Measurements from ENCODE around the gene NHERF2.

Gene NHERF2

GRCh38 chr16:2075631-2076030 lies 48.9 kb downstream of the NHERF2 start:
- H3K27me3 ChIP-seq (ENCODE audit: low read length) = no peaks in the 10 kb centered on the region
- TF ChIP-seq, protein P1, sequence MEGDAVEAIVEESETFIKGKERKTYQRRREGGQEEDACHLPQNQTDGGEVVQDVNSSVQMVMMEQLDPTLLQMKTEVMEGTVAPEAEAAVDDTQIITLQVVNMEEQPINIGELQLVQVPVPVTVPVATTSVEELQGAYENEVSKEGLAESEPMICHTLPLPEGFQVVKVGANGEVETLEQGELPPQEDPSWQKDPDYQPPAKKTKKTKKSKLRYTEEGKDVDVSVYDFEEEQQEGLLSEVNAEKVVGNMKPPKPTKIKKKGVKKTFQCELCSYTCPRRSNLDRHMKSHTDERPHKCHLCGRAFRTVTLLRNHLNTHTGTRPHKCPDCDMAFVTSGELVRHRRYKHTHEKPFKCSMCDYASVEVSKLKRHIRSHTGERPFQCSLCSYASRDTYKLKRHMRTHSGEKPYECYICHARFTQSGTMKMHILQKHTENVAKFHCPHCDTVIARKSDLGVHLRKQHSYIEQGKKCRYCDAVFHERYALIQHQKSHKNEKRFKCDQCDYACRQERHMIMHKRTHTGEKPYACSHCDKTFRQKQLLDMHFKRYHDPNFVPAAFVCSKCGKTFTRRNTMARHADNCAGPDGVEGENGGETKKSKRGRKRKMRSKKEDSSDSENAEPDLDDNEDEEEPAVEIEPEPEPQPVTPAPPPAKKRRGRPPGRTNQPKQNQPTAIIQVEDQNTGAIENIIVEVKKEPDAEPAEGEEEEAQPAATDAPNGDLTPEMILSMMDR (IDR thresholded peaks at IDR 0.05; ENCODE audit: insufficient read depth, low read length, poor library complexity, severe bottlenecking) = no peak
- TF ChIP-seq EZH2phosphoT487 (conservative IDR thresholded peaks at IDR 0.05; ENCODE audit: low read length) = no peak
- no peaks in the 10 kb centered on the region for H3K9me3 ChIP-seq (ENCODE audit: insufficient read depth, low read length)
- no peaks in the 10 kb centered on the region for H3K36me3 ChIP-seq (ENCODE audit: low read length)
- H3K27ac ChIP-seq (ENCODE audit: low read depth, low read length) = no peak overlapping the region
- H2AFZ ChIP-seq (ENCODE audit: low read depth, low read length, severe bottlenecking) = no peak overlapping the region
- H3K79me2 ChIP-seq (ENCODE audit: insufficient read depth, low read length) = no peaks in the 10 kb centered on the region
- H3K9ac ChIP-seq (ENCODE audit: low read length) = no peak overlapping the region
- H3K9me2 ChIP-seq (replicated peaks; ENCODE audit: insufficient read depth, low read length) = no peaks in the 10 kb centered on the region
- no peak overlapping the region for H3K4me3 ChIP-seq (ENCODE audit: insufficient read depth, low read length, poor library complexity, severe bottlenecking)
- H4K20me1 ChIP-seq (ENCODE audit: low read depth, low read length) = no peaks in the 10 kb centered on the region
- no peaks in the 10 kb centered on the region for H3F3A ChIP-seq (ENCODE audit: insufficient read depth)
- H3K4me2 ChIP-seq (ENCODE audit: low read depth, low read length, poor library complexity, severe bottlenecking) = no peak overlapping the region

GRCh38 chr16:2076072-2076865 lies 49.6 kb downstream of the NHERF2 start:
- Histone ChIP-seq H3K9me2 (replicated peaks; ENCODE audit: insufficient read depth, low read length) (no peaks in the 10 kb centered on the region), H3K4me3 (ENCODE audit: insufficient read depth, low read length, poor library complexity, severe bottlenecking) (no peak overlapping the region), H2AFZ (ENCODE audit: low read depth, low read length, severe bottlenecking) (no peak overlapping the region), H3K4me2 (ENCODE audit: low read depth, low read length, poor library complexity, severe bottlenecking) (no peak overlapping the region), H3K27me3 (ENCODE audit: low read length) (no peaks in the 10 kb centered on the region), H4K20me1 (ENCODE audit: low read depth, low read length) (no peaks in the 10 kb centered on the region), H3K9me3 (ENCODE audit: insufficient read depth, low read length) (no peaks in the 10 kb centered on the region), H3K27ac (ENCODE audit: low read depth, low read length) (no peak overlapping the region), H3F3A (ENCODE audit: insufficient read depth) (no peaks in the 10 kb centered on the region), H3K9ac (ENCODE audit: low read length) (no peak overlapping the region), H3K79me2 (ENCODE audit: insufficient read depth, low read length) (no peaks in the 10 kb centered on the region), H3K36me3 (ENCODE audit: low read length) (no peaks in the 10 kb centered on the region)
- TF ChIP-seq, protein P1 (IDR thresholded peaks at IDR 0.05; ENCODE audit: insufficient read depth, low read length, poor library complexity, severe bottlenecking) = no peak
- TF ChIP-seq EZH2phosphoT487 (conservative IDR thresholded peaks at IDR 0.05; ENCODE audit: low read length) = no peak

DNA sequence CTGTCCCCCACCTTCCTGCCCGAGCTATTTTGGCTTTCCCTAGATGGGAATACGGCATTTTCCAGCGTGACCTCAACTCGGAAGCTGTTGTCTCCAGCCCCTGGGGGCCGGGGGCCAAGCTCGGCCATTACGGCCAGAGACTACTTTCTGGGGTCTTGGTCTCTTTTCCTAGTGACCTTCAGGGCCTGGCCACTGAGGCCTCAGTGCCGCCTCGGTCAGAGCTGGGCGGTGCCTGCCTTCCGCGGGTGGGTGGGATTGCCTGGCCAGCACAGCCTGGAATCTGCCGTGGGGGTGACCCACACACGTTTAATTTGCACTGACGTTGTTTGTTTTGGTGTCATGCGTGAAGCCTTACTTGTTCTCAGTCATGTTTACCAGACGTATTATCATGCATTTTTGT lies 50.3 kb downstream of the NHERF2 start:
- H3K79me2 ChIP-seq (ENCODE audit: insufficient read depth, low read length) = no peaks in the 10 kb centered on the region
- no peaks in the 10 kb centered on the region for H4K20me1 ChIP-seq (ENCODE audit: low read depth, low read length)
- H3K9me2 ChIP-seq (replicated peaks; ENCODE audit: insufficient read depth, low read length) = no peaks in the 10 kb centered on the region
- H3F3A ChIP-seq (ENCODE audit: insufficient read depth) = no peaks in the 10 kb centered on the region
- no peaks in the 10 kb centered on the region for H3K9me3 ChIP-seq (ENCODE audit: insufficient read depth, low read length)
- H2AFZ ChIP-seq (ENCODE audit: low read depth, low read length, severe bottlenecking) = no peak overlapping the region
- H3K27me3 ChIP-seq (ENCODE audit: low read length) = no peaks in the 10 kb centered on the region
- no peak overlapping the region for H3K4me3 ChIP-seq (ENCODE audit: insufficient read depth, low read length, poor library complexity, severe bottlenecking)
- no peak overlapping the region for H3K27ac ChIP-seq (ENCODE audit: low read depth, low read length)
- H3K9ac ChIP-seq (ENCODE audit: low read length) = no peak overlapping the region
- H3K4me2 ChIP-seq (ENCODE audit: low read depth, low read length, poor library complexity, severe bottlenecking) = no peak overlapping the region
- H3K36me3 ChIP-seq (ENCODE audit: low read length) = no peaks in the 10 kb centered on the region
- TF ChIP-seq EZH2phosphoT487 (conservative IDR thresholded peaks at IDR 0.05; ENCODE audit: low read length) = no peak
- TF ChIP-seq, protein P1 (IDR thresholded peaks at IDR 0.05; ENCODE audit: insufficient read depth, low read length, poor library complexity, severe bottlenecking) = no peak
